Peyer's patch (tissue), 4 donors: Measurements from ENCODE around the gene RHD.

Experiments
- CTCF ChIP-seq, 6 experiments: fragments of 450-650 bp in 4 of 6; fragments of 200-600 bp in 2 of 6; sonication (generic) in 1 of 6; IDR thresholded peaks; one replicate each; pipeline ENCODE4 v1.5.1; 2017 to 2019; ENCODE audit warnings: antibody characterized with exemption in 6 of 6, mild to moderate bottlenecking in 3 of 6, moderate library complexity in 1 of 6
- POLR2A ChIP-seq, 2 donors: fragments of 450-650 bp; IDR thresholded peaks; one replicate each; pipeline ENCODE4 v1.5.1; 2017; ENCODE audit warnings: antibody characterized with exemption in 2 of 2, mild to moderate bottlenecking in 2 of 2, moderate library complexity in 2 of 2

- TF ChIP-seq CTCF (IDR thresholded peaks at IDR 0.05) (peak in 4 of 6 experiments; percentile 27 to 45 (median 33)), POLR2A (IDR thresholded peaks at IDR 0.05) (peak; percentile 99 to 100)
Measured at GRCh38 chr1:25247024-25247828, 25.1 kb upstream of the RHD start, which contains the start of gene RSRP1.
